HEK293 (cell line): ENCODE measurements around the gene TACC2.

Experiments
- CTCF ChIA-PET: fragments of 350-600 bp; formaldehyde crosslinking; extraction: SDS; loops from one replicate; lab custom pipeline; 2021; ENCODE audit warnings: antibody characterized with exemption; lab: Yijun Ruan, JAX
- POLR2A ChIA-PET: fragments of 300-600 bp; formaldehyde crosslinking; extraction: SDS; loops from one replicate; lab custom pipeline; 2020; ENCODE audit warnings: antibody characterized with exemption, inconsistent platforms; lab: Yijun Ruan, JAX
- H3K27ac ChIP-seq: fragments of 200-500 bp; sonication (Bioruptor generic); 2 replicates; pipeline ENCODE4 v1.5.1; 2014; ENCODE audit warnings: low read depth, low read length, control low read depth, inconsistent platforms; ENCODE audit errors: extremely low read depth
- H3K36me3 ChIP-seq, 2 experiments: fragments of 200-500 bp in 1 of 2; sonication (Bioruptor generic) in 1 of 2; 1 replicate in 1 of 2; 2 replicates in 1 of 2; pipeline ENCODE4 v1.5.1; 2014 to 2017; ENCODE audit warnings: inconsistent platforms in 2 of 2, low read length in 2 of 2; ENCODE audit not compliant: control insufficient read depth in 2 of 2, insufficient read depth in 1 of 2
- H3K4me1 ChIP-seq: fragments of 200-500 bp; sonication (Bioruptor generic); 2 replicates; pipeline ENCODE4 v1.5.1; 2014; ENCODE audit warnings: mild to moderate bottlenecking, low read length, inconsistent platforms; ENCODE audit not compliant: control insufficient read depth, insufficient read depth
- H3K4me3 ChIP-seq: 2 replicates; pipeline ENCODE4 v1.5.1; 2011; ENCODE audit warnings: low read depth, mild to moderate bottlenecking, control low read depth, low read length, moderate library complexity
- H3K9me3 ChIP-seq: fragments of 200-500 bp; sonication (Bioruptor generic); 2 replicates; pipeline ENCODE4 v1.5.1; 2014; ENCODE audit warnings: low read depth, low read length, inconsistent platforms; ENCODE audit not compliant: control insufficient read depth, insufficient read depth
- HOXA7 ChIP-seq: sonication (generic); formaldehyde crosslinking; IDR thresholded peaks from 2 replicates; pipeline ENCODE4 v1.8.1; 2022; ENCODE audit warnings: missing genetic modification reagents, borderline replicate concordance
- MEIS1 ChIP-seq: sonication (generic); formaldehyde crosslinking; IDR thresholded peaks from 2 replicates; pipeline ENCODE4 v1.8.1; 2022; ENCODE audit warnings: missing genetic modification reagents, mild to moderate bottlenecking, borderline replicate concordance
- ZBTB1 ChIP-seq: fragments of 450-650 bp; formaldehyde crosslinking; IDR thresholded peaks from 2 replicates; pipeline ENCODE4 v1.5.1; 2016; ENCODE audit warnings: missing biosample characterization, missing genetic modification characterization
- ZEB2 ChIP-seq: fragments of 450-650 bp; formaldehyde crosslinking; IDR thresholded peaks from 2 replicates; pipeline ENCODE4 v1.5.1; 2016; ENCODE audit warnings: missing biosample characterization, missing genetic modification characterization
- ZFHX2 ChIP-seq: fragments of 450-650 bp; formaldehyde crosslinking; conservative IDR thresholded peaks from 2 replicates; pipeline ENCODE4 v1.5.1; 2016; ENCODE audit warnings: missing biosample characterization, missing genetic modification characterization
- ZFP37 ChIP-seq: fragments of 450-650 bp; formaldehyde crosslinking; IDR thresholded peaks from 2 replicates; pipeline ENCODE4 v1.5.1; 2016; ENCODE audit warnings: missing biosample characterization, missing genetic modification characterization
- ZNF133 ChIP-seq: fragments of 450-650 bp; formaldehyde crosslinking; IDR thresholded peaks from 2 replicates; pipeline ENCODE4 v1.5.1; 2016; ENCODE audit warnings: missing biosample characterization, missing genetic modification characterization
- ZNF202 ChIP-seq: fragments of 450-650 bp; formaldehyde crosslinking; IDR thresholded peaks from 2 replicates; pipeline ENCODE4 v1.5.1; 2016; ENCODE audit warnings: missing biosample characterization, missing genetic modification characterization, borderline replicate concordance
- ZNF426 ChIP-seq: fragments of 450-650 bp; formaldehyde crosslinking; IDR thresholded peaks from 2 replicates; pipeline ENCODE4 v1.5.1; 2017; ENCODE audit warnings: missing biosample characterization, missing genetic modification characterization, mild to moderate bottlenecking, inconsistent platforms, moderate library complexity
- ZNF510 ChIP-seq: fragments of 450-650 bp; formaldehyde crosslinking; IDR thresholded peaks from 2 replicates; pipeline ENCODE4 v1.5.1; 2018; ENCODE audit warnings: mild to moderate bottlenecking, missing genetic modification characterization, missing biosample characterization; ENCODE audit not compliant: insufficient replicate concordance
- ZNF654 ChIP-seq: fragments of 450-650 bp; formaldehyde crosslinking; IDR thresholded peaks from 2 replicates; pipeline ENCODE4 v1.5.1; 2016; ENCODE audit warnings: low read depth, missing biosample characterization, missing genetic modification characterization
- ZNF707 ChIP-seq: fragments of 450-650 bp; formaldehyde crosslinking; IDR thresholded peaks from 2 replicates; pipeline ENCODE4 v1.5.1; 2016; ENCODE audit warnings: missing biosample characterization, missing genetic modification characterization
- ZNF768 ChIP-seq: fragments of 450-650 bp; formaldehyde crosslinking; IDR thresholded peaks from 2 replicates; pipeline ENCODE4 v1.5.1; 2018; ENCODE audit warnings: missing biosample characterization, mild to moderate bottlenecking, missing genetic modification characterization
- TF ChIP-seq, protein P1 (sequence below): fragments of 450-650 bp; formaldehyde crosslinking; IDR thresholded peaks from 2 replicates; pipeline ENCODE4 v1.5.1; 2017; ENCODE audit warnings: missing biosample characterization, mild to moderate bottlenecking, missing genetic modification characterization, moderate library complexity
- TF ChIP-seq, protein P2 (sequence below): sonication (generic); formaldehyde crosslinking; IDR thresholded peaks from 2 replicates; pipeline ENCODE4 v1.8.1; 2022; ENCODE audit warnings: mild to moderate bottlenecking, moderate library complexity, missing genetic modification reagents
- TF ChIP-seq, protein P3 (sequence below): fragments of 450-650 bp; formaldehyde crosslinking; IDR thresholded peaks from 2 replicates; pipeline ENCODE4 v1.5.1; 2016; ENCODE audit warnings: missing biosample characterization, missing genetic modification characterization
- TF ChIP-seq, protein P4 (sequence below): fragments of 450-650 bp; formaldehyde crosslinking; IDR thresholded peaks from 2 replicates; pipeline ENCODE4; 2016; ENCODE audit warnings: missing biosample characterization, missing genetic modification characterization

Gene TACC2

DNA sequence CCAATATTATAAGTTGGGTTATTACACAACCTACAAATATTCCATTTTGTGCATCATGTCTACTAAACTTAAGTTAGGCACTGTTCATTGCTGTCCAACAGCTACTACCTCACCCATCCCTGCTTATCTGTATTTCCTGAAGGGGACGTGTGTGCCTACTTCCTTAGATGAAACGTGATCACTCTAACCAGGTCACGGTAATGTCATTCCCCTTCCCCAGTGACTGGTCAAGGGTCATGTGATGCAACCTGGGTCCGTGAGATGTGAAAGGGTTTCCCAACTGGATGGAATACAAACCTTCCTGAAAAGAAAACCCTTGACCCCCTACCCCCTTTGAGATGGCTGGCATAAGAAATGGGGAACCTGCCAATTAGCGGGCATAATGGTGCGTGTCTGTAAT is 12.4 kb upstream of the TACC2 start:
- CTCF ChIA-PET = interaction anchor here (1.1 kb wide), 1 partner anchor 42 kb away, joined by 5 read pairs; no protein-coding TSS in a partner anchor
- TF ChIP-seq ZNF707 (tag by site-specific recombination) (no peak), ZNF133 (tag by site-specific recombination) (no peak), ZFP37 (tag by site-specific recombination) (no peak), ZNF426 (tag by site-specific recombination) (no peak), ZEB2 (tag by site-specific recombination) (no peak), ZNF654 (no peak), ZNF510 (tag by site-specific recombination) (no peak)
- TF ChIP-seq, protein P1, sequence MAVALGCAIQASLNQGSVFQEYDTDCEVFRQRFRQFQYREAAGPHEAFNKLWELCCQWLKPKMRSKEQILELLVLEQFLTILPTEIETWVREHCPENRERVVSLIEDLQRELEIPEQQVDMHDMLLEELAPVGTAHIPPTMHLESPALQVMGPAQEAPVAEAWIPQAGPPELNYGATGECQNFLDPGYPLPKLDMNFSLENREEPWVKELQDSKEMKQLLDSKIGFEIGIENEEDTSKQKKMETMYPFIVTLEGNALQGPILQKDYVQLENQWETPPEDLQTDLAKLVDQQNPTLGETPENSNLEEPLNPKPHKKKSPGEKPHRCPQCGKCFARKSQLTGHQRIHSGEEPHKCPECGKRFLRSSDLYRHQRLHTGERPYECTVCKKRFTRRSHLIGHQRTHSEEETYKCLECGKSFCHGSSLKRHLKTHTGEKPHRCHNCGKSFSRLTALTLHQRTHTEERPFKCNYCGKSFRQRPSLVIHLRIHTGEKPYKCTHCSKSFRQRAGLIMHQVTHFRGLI (tag by site-specific recombination) = no peak
- TF ChIP-seq, protein P2, sequence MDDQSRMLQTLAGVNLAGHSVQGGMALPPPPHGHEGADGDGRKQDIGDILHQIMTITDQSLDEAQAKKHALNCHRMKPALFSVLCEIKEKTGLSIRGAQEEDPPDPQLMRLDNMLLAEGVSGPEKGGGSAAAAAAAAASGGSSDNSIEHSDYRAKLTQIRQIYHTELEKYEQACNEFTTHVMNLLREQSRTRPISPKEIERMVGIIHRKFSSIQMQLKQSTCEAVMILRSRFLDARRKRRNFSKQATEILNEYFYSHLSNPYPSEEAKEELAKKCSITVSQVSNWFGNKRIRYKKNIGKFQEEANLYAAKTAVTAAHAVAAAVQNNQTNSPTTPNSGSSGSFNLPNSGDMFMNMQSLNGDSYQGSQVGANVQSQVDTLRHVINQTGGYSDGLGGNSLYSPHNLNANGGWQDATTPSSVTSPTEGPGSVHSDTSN (CRISPR knock-in tag) = no peak

DNA sequence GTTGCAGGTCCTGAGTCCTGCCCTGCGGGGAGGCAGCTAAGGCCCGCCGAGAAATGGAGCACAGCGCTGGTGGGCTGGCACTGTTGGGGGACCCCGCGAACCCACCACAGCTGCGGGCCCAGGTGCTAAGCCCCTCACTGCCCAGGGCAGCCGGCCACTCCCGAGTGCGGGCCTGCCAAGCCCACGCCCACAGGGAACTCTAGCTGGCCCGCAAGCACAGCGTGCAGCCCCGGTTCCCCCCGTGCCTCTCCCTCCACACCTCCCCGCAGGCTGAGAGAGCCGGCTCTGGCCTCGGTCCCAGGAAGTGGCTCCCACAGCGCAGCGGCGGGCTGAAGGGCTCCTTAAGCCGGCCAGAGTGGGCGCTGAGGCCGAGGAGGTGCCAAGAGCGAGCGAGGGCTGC is 10.5 kb upstream of the TACC2 start:
- Histone ChIP-seq H3K9me3 (no peaks in the 10 kb centered on the region), H3K4me1 (peaks cover 3% of the 10 kb centered on the region), H3K4me3 (no peak overlapping the region), H3K27ac (no peak overlapping the region), H3K36me3 (no peaks in the 10 kb centered on the region)
- TF ChIP-seq ZNF202 = no peak
- TF ChIP-seq, protein P3, sequence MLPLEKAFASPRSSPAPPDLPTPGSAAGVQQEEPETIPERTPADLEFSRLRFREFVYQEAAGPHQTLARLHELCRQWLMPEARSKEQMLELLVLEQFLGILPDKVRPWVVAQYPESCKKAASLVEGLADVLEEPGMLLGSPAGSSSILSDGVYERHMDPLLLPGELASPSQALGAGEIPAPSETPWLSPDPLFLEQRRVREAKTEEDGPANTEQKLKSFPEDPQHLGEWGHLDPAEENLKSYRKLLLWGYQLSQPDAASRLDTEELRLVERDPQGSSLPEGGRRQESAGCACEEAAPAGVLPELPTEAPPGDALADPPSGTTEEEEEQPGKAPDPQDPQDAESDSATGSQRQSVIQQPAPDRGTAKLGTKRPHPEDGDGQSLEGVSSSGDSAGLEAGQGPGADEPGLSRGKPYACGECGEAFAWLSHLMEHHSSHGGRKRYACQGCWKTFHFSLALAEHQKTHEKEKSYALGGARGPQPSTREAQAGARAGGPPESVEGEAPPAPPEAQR (tag by site-specific recombination) = no peak
- no peak for TF ChIP-seq HOXA7 (CRISPR knock-in tag)
- no peak for TF ChIP-seq ZNF768 (tag by site-specific recombination)
- ChIA-PET POLR2A (no interaction called here), CTCF (no interaction called here)

More for the DNA sequence above, 12.4 kb upstream of the TACC2 start:
- H3K9me3 ChIP-seq = no peaks in the 10 kb centered on the region
- no peak overlapping the region for H3K27ac ChIP-seq
- H3K4me1 ChIP-seq = peaks cover 5% of the 10 kb centered on the region
- H3K36me3 ChIP-seq = peaks cover 5 to 14% of the 10 kb centered on the region in 2 experiments
- POLR2A ChIA-PET = interaction anchor here (0.5 kb wide), 1 partner anchor 15 kb away, joined by 3 read pairs; no protein-coding TSS in a partner anchor
- H3K4me3 ChIP-seq = no peak overlapping the region

DNA sequence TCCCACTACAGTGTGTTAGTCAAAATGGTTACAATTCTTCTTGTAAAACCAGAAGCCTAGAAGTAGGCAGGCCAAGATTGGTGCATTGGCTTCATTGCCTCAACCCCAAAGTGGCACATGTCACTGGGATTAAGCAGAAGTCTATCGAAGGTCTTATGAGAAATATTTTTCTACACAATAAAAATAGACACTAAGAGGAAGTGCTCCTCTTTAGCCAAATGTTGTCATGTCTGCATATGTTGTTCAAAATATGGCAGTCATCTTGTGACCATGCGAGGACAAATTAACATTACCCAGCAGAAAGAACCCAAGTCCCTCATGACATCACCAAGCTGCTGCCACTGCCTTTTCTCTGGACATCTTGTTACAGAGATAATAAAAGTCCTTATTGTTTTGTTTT is 7.6 kb upstream of the TACC2 start:
- H3K9me3 ChIP-seq = no peaks in the 10 kb centered on the region

More for the DNA sequence above, 7.6 kb upstream of the TACC2 start:
- TF ChIP-seq MEIS1 (CRISPR knock-in tag) = no peak
- no peak for TF ChIP-seq ZFHX2
- TF ChIP-seq, protein P4, sequence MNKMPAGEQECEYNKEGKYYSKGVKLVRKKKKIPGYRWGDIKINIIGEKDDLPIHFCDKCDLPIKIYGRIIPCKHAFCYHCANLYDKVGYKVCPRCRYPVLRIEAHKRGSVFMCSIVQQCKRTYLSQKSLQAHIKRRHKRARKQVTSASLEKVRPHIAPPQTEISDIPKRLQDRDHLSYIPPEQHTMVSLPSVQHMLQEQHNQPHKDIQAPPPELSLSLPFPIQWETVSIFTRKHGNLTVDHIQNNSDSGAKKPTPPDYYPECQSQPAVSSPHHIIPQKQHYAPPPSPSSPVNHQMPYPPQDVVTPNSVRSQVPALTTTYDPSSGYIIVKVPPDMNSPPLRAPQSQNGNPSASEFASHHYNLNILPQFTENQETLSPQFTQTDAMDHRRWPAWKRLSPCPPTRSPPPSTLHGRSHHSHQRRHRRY (tag by site-specific recombination) = no peak
- TF ChIP-seq ZBTB1 (tag by site-specific recombination) = no peak
- no peak for TF ChIP-seq HOXA7 (CRISPR knock-in tag)
- POLR2A ChIA-PET = no interaction called here
- Histone ChIP-seq H3K4me3 (no peak overlapping the region), H3K36me3 (no peaks in the 10 kb centered on the region), H3K4me1 (no peaks in the 10 kb centered on the region), H3K27ac (no peak overlapping the region)
- CTCF ChIA-PET = no interaction called here
